ENCODE data around the gene CYSRT1. TPM values are rescaled to one million over a fixed set of nuclear protein-coding genes. Genes with fewer than 3 reads are reported as not detected.

The CYSRT1 gene
- total RNA-seq, 1 donor from 2014 or later = not detected

- Mint-ChIP-seq H3K27me3 (ENCODE audit: insufficient read depth, low read depth) (peaks cover 17% of the 10 kb centered on the region), H3K36me3 (peaks cover 12% of the 10 kb centered on the region), H3K27ac (no peak overlapping the region), H3K4me3 (peak overlapping the region; percentile 97), H3K4me1 (peaks cover 29% of the 10 kb centered on the region), H3K9me3 (no peaks in the 10 kb centered on the region)
- peak overlapping the region; percentile 100 for H3K4me3 ChIP-seq
- no peaks in the 10 kb centered on the region for H3K36me3 ChIP-seq
- peaks cover 18% of the 10 kb centered on the region for H3K4me1 ChIP-seq
- no peaks in the 10 kb centered on the region for H3K27me3 ChIP-seq
- H3K9ac ChIP-seq = peak overlapping the region; percentile 97
- H4K20me1 ChIP-seq (ENCODE audit: low read depth) = peaks cover 20% of the 10 kb centered on the region
- H2AFZ ChIP-seq (replicated peaks) = no peak overlapping the region
- no peak for TF ChIP-seq CTCF (IDR thresholded peaks at IDR 0.05)
- no peak for TF ChIP-seq EZH2phosphoT487 (IDR thresholded peaks at IDR 0.05)
- TF ChIP-seq EZH2 (IDR thresholded peaks at IDR 0.05) = no peak
- peaks cover 53% of the 10 kb centered on the region for H3K79me2 ChIP-seq (ENCODE audit: low read depth)
- H3F3A ChIP-seq (ENCODE audit: low read depth) = peaks cover 27% of the 10 kb centered on the region
- no peak overlapping the region for H3K27ac ChIP-seq
- no peak for DNase-seq (ENCODE audit: low spot score)
- H3K4me2 ChIP-seq = peak overlapping the region; percentile 97
- H3K9me3 ChIP-seq (ENCODE audit: low read depth) = no peaks in the 10 kb centered on the region
Measured at GRCh38 chr9:137206602-137207001, 18.4 kb upstream of the CYSRT1 start.

GRCh38 chr9:137211532-137211931, 13.4 kb upstream of the CYSRT1 start:
- H3K9me3 ChIP-seq (ENCODE audit: low read depth) = no peaks in the 10 kb centered on the region
- no peak overlapping the region for H3K4me3 Mint-ChIP-seq
- peaks cover 12% of the 10 kb centered on the region for H3K36me3 Mint-ChIP-seq
- H4K20me1 ChIP-seq (ENCODE audit: low read depth) = no peaks in the 10 kb centered on the region
- H3K27me3 ChIP-seq = no peaks in the 10 kb centered on the region
- H3K4me1 ChIP-seq = peaks cover 3% of the 10 kb centered on the region
- no peak overlapping the region for H3K4me3 ChIP-seq
- H3K4me1 Mint-ChIP-seq = peaks cover 6% of the 10 kb centered on the region
- no peak overlapping the region for H2AFZ ChIP-seq (replicated peaks)
- DNase-seq (ENCODE audit: low spot score) = no peak
- no peak overlapping the region for H3K4me2 ChIP-seq
- no peaks in the 10 kb centered on the region for H3F3A ChIP-seq (ENCODE audit: low read depth)
- H3K9ac ChIP-seq = no peak overlapping the region
- no peak overlapping the region for H3K27ac Mint-ChIP-seq
- peaks cover 5% of the 10 kb centered on the region for H3K27me3 Mint-ChIP-seq (ENCODE audit: insufficient read depth, low read depth)
- no peaks in the 10 kb centered on the region for H3K36me3 ChIP-seq
- H3K9me3 Mint-ChIP-seq = no peaks in the 10 kb centered on the region
- TF ChIP-seq EZH2 (IDR thresholded peaks at IDR 0.05) = no peak
- TF ChIP-seq EZH2phosphoT487 (IDR thresholded peaks at IDR 0.05) = no peak
- H3K27ac ChIP-seq = no peak overlapping the region
- peaks cover 9% of the 10 kb centered on the region for H3K79me2 ChIP-seq (ENCODE audit: low read depth)

GRCh38 chr9:137212520-137212919, 12.5 kb upstream of the CYSRT1 start:
- no peaks in the 10 kb centered on the region for H3K9me3 Mint-ChIP-seq
- Histone ChIP-seq H3K4me2 (no peak overlapping the region), H3K4me3 (no peak overlapping the region), H2AFZ (replicated peaks) (no peak overlapping the region), H3K9me3 (ENCODE audit: low read depth) (no peaks in the 10 kb centered on the region), H3K4me1 (no peaks in the 10 kb centered on the region), H3K36me3 (no peaks in the 10 kb centered on the region), H3F3A (ENCODE audit: low read depth) (no peaks in the 10 kb centered on the region), H4K20me1 (ENCODE audit: low read depth) (peaks cover 2% of the 10 kb centered on the region), H3K27ac (no peak overlapping the region), H3K79me2 (ENCODE audit: low read depth) (no peaks in the 10 kb centered on the region), H3K9ac (no peak overlapping the region), H3K27me3 (no peaks in the 10 kb centered on the region)
- peaks cover 4% of the 10 kb centered on the region for H3K27me3 Mint-ChIP-seq (ENCODE audit: insufficient read depth, low read depth)
- peaks cover 9% of the 10 kb centered on the region for H3K36me3 Mint-ChIP-seq
- no peak for DNase-seq (ENCODE audit: low spot score)
- TF ChIP-seq CTCF (IDR thresholded peaks at IDR 0.05) (no peak), EZH2 (IDR thresholded peaks at IDR 0.05) (no peak), EZH2phosphoT487 (IDR thresholded peaks at IDR 0.05) (no peak)
- H3K27ac Mint-ChIP-seq = no peak overlapping the region
- no peak overlapping the region for H3K4me3 Mint-ChIP-seq
- H3K4me1 Mint-ChIP-seq = no peaks in the 10 kb centered on the region

- Histone ChIP-seq H4K20me1 (ENCODE audit: low read depth) (peaks cover 7% of the 10 kb centered on the region), H3K79me2 (ENCODE audit: low read depth) (no peaks in the 10 kb centered on the region), H3K9ac (no peak overlapping the region), H3K9me3 (ENCODE audit: low read depth) (no peaks in the 10 kb centered on the region), H3K4me1 (no peaks in the 10 kb centered on the region), H3K4me3 (no peak overlapping the region), H3K27me3 (no peaks in the 10 kb centered on the region), H3K36me3 (no peaks in the 10 kb centered on the region), H3K27ac (no peak overlapping the region), H3F3A (ENCODE audit: low read depth) (no peaks in the 10 kb centered on the region), H2AFZ (replicated peaks) (no peak overlapping the region), H3K4me2 (no peak overlapping the region)
- Mint-ChIP-seq H3K4me1 (no peaks in the 10 kb centered on the region), H3K27ac (peak overlapping the region; percentile 65), H3K27me3 (ENCODE audit: insufficient read depth, low read depth) (peaks cover 3% of the 10 kb centered on the region), H3K9me3 (no peaks in the 10 kb centered on the region), H3K36me3 (peaks cover 8% of the 10 kb centered on the region), H3K4me3 (no peak overlapping the region)
- TF ChIP-seq CTCF (IDR thresholded peaks at IDR 0.05) (no peak), EZH2phosphoT487 (IDR thresholded peaks at IDR 0.05) (no peak), EZH2 (IDR thresholded peaks at IDR 0.05) (no peak)
- DNase-seq (ENCODE audit: low spot score) = no peak
Measured at GRCh38 chr9:137213160-137214060, 11.6 kb upstream of the CYSRT1 start.

Data from neural progenitor cell (in vitro differentiated cells).